MG63 (cell line): ENCODE measurements around the gene HMX2. TPM values are rescaled to one million over a fixed set of nuclear protein-coding genes. Genes with fewer than 3 reads are reported as not detected.

Source experiments
- total RNA-seq: library from RNA; depleted of rRNA; stranded (reverse); fragments of >200 nt; shearing (Covaris generic); gene quantifications from 2 replicates; pipeline ENCODE4 v1.2.3, GENCODE V29; 2014; ENCODE audit warnings: low replicate concordance; rRNA removed

The HMX2 gene
- total RNA-seq, 1 experiment from 2014 or later: 0.07 TPM

Other genes with a start within 250 kb of the HMX2 start
- gene FAM24A, start 237.5 kb upstream of the HMX2 start, total RNA-seq: not detected in 2 replicates
- gene C10orf88, start 193.9 kb upstream of the HMX2 start, total RNA-seq: 3.5 and 8.4 TPM in 2 replicates
- gene PSTK, start 167.7 kb upstream of the HMX2 start, total RNA-seq: 11.7 and 11.8 TPM in 2 replicates
- 0.53 and 3.7 TPM in 2 replicates for gene IKZF5, start 139.3 kb upstream of the HMX2 start, total RNA-seq
- 3.0 and 5.7 TPM in 2 replicates for gene ACADSB, start 139.1 kb upstream of the HMX2 start, total RNA-seq
- 5.0 and 8.6 TPM in 2 replicates for gene HMX3, start 12.2 kb upstream of the HMX2 start, total RNA-seq
- 164 and 222 TPM in 2 replicates for gene BUB3, start 6.3 kb downstream of the HMX2 start, total RNA-seq